ENCODE measurements around the gene CYBA.

The CYBA gene

DNA sequence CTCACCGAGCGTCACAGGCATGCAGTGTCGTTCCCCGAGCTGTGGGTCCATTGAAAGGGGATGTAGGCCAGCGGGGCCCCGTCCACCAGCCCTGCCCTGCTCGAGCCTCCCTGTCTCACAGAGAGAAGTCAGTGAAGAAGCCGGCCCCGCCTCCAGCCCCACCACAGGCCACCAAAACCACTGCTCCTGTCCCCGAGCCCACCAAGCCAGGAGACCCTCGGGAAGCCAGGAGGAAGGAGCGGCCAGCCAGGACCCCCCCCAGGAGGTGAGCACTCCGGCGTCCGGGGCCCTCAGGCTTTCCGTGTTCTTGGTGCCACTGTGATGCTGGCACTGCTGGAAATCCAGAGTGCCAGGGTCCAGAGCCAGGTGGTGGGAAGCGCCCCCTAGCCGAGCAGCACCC lies 26.4 kb downstream of the CYBA start:
- no peak overlapping the region for H3K27ac ChIP-seq
- TF ChIP-seq, protein P1, sequence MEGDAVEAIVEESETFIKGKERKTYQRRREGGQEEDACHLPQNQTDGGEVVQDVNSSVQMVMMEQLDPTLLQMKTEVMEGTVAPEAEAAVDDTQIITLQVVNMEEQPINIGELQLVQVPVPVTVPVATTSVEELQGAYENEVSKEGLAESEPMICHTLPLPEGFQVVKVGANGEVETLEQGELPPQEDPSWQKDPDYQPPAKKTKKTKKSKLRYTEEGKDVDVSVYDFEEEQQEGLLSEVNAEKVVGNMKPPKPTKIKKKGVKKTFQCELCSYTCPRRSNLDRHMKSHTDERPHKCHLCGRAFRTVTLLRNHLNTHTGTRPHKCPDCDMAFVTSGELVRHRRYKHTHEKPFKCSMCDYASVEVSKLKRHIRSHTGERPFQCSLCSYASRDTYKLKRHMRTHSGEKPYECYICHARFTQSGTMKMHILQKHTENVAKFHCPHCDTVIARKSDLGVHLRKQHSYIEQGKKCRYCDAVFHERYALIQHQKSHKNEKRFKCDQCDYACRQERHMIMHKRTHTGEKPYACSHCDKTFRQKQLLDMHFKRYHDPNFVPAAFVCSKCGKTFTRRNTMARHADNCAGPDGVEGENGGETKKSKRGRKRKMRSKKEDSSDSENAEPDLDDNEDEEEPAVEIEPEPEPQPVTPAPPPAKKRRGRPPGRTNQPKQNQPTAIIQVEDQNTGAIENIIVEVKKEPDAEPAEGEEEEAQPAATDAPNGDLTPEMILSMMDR (conservative IDR thresholded peaks at IDR 0.05) = no peak
- TF ChIP-seq ZFX (IDR thresholded peaks at IDR 0.05) = no peak

DNA sequence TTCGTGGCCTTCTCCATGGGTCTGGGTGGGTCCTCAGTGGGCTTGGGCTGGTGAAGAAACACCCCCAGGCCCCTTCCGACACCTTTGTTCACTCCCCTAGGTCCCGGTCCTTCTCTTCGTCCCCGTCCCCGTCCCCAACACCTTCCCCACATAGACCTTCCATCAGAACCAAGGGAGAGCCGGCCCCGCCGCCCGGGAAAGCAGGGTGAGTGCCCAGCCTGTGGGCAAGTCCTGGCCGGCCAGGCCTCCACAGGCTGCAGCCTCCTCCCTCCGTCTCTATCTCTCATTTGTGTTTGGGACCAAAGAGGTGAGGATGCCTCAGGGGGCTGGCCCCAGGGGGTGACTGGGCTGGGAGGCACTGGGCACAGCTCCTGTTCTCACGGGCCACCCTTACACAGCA lies 27.0 kb downstream of the CYBA start:
- TF ChIP-seq ZFX (IDR thresholded peaks at IDR 0.05) = no peak
- TF ChIP-seq, protein P1 (conservative IDR thresholded peaks at IDR 0.05) = no peak
- no peak overlapping the region for H3K27ac ChIP-seq

DNA sequence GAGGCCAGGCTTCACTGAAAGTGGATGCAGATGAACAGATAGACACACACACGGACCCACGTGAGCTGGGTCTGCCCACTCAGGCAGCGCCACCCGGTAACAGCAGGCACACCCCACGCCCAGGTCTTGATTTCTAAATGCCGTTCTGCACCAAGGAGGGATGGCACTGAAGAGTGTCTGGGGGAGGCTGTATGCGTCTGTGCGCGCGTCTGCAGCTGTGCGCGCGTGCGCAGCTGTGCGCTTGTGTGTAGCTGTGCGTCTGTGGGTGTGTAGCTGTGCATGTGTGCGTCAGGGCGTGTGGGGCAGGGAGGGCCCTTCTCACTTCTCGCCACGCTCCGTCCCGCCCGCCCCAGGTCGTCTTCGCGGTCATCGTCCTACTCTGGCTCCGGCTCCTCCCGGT lies 28.0 kb downstream of the CYBA start:
- no peak overlapping the region for H3K27ac ChIP-seq
- TF ChIP-seq, protein P1 (conservative IDR thresholded peaks at IDR 0.05) = no peak
- no peak for TF ChIP-seq ZFX (IDR thresholded peaks at IDR 0.05)

DNA sequence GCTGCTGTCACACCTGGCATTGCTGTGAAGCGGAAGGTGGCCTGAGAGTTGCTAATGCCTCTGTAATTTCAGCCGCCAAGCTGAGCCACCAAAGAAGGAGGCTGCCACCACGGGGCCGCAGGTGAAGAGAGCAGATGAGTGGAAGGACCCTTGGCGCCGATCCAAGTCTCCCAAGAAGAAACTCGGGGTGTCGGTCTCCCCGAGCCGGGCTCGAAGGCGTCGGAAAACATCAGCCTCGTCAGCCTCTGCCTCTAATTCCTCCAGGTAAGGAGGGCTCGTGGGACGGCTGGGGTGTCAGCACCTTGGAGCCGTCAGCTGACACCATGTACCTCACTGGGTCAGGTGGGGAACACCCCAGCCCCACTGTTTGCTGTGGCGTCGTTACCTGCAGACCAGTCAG lies 28.7 kb downstream of the CYBA start:
- TF ChIP-seq ZFX (IDR thresholded peaks at IDR 0.05) = no peak
- TF ChIP-seq, protein P1 (conservative IDR thresholded peaks at IDR 0.05) = no peak
- no peak overlapping the region for H3K27ac ChIP-seq

DNA sequence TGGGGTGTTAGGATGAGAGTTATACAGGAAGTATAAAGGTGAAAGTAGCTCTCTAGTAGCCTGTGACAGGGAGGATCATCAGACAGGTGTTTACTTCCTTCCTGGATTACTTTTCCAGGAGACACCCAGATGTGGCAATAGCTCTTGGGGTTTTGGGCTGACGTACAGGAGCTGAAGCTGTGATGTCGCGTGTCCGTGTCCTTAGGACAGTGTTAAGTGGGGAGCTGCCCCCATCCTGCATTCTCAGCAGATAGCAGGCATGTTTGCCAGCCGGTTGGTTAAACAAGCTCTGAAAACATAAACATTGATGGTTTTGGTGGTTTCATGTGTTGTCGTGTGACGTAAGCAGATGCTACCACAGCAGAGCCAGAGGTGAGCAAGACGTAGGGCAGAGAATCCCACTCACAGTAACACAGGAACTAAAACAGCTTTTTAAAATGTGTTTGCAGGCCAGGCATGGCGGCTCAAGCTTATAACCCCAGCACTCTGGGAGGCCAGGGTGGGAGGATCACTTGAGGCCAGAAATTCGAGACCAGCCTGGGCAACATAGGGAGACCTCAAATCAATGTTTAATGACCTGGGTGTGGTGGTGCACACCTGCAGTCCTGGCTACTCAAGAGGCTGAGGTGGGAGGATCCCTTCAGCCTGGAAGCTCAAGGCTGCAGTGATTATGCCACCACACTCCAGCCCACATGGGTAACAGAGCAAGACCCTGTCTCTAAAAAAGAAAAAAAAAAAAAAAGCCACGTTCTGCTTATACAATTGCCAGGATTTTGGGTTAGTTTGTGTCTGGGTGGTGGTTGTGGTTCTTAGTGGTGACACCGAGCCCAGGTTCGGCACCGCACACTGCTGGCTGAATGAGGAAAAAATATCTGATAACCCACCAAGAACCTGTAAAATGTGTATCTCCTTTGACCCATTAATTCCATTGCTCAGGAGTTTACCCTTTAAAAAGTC lies 30.7 kb downstream of the CYBA start:
- no peak overlapping the region for H3K27ac ChIP-seq

DNA sequence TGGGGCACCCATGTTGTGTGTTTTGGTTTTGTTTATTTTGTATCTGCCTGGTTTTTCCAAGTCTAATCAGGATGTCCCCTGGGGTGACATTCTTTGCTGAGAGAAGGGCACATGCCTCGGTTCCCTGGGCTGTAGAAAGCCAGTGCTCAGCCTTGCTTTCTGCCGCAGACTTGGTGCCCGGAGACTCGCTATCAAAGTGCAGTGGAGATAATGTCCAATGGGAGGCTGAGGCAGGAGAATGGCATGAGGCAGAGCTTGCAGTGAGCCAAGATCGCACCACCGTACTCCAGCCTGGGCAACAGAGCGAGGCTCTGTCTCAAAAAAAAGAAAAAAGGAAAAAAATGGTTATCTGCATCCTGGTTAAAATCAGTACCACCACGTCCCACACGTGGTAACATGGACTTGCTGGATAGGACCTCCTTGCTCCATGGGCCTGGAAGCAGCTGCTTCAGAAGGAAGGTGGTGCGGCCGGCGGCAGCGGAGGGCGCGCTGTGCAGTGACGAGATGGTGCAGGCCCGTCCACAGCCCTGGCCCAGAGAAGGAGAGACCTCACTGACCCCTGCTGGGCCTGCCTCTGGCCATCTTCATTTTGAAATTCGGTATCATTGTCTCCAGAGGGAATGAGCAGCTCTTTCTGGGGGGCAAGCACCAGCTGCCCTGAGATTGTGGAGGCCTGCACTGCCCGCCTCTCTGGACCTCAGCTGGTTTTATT lies 31.7 kb downstream of the CYBA start:
- TF ChIP-seq, protein P1 (conservative IDR thresholded peaks at IDR 0.05) = no peak
- TF ChIP-seq ZFX (IDR thresholded peaks at IDR 0.05) = no peak
- no peak overlapping the region; the same call in 1 of the 2 replicates for H3K27ac ChIP-seq

More for the DNA sequence above, 30.7 kb downstream of the CYBA start:
- TF ChIP-seq, protein P1 (conservative IDR thresholded peaks at IDR 0.05) = no peak
- no peak for TF ChIP-seq ZFX (IDR thresholded peaks at IDR 0.05)

All from C4-2B (cell line).